Measurements from ENCODE around the gene SOBP. TPM values are rescaled to one million over a fixed set of nuclear protein-coding genes. Genes with fewer than 3 reads are reported as not detected.

Gene SOBP
- total RNA-seq, 3 donors from 2014 or later: 5.6 to 8.2 (median 7.0) TPM

- intact Hi-C loops (cut with DNase I; ENCODE audit: low total_unique reads): no loop called here
- no peaks in the 10 kb centered on the region for H3K36me3 ChIP-seq
- no peaks in the 10 kb centered on the region for H3K9me3 ChIP-seq
- no peak for DNase-seq (ENCODE audit: low spot score in 2 of 2)
- H3K4me3 ChIP-seq: no peak overlapping the region
- H3K27ac ChIP-seq: peak overlapping the region in 1 of 2 donors; percentile 52
- no peaks in the 10 kb centered on the region for H3K27me3 ChIP-seq
- H3K4me1 ChIP-seq: no peaks in the 10 kb centered on the region
- no peak for TF ChIP-seq POLR2A (IDR thresholded peaks at IDR 0.05)
- no peak for TF ChIP-seq POLR2AphosphoS5 (IDR thresholded peaks at IDR 0.05)
- TF ChIP-seq CTCF (IDR thresholded peaks at IDR 0.05): no peak
Measured at GRCh38 chr6:107691062-107691751, 201.3 kb downstream of the SOBP start.

- Histone ChIP-seq H3K4me3 (no peak overlapping the region), H3K27ac (no peak overlapping the region), H3K27me3 (no peaks in the 10 kb centered on the region), H3K36me3 (no peaks in the 10 kb centered on the region), H3K9me3 (no peaks in the 10 kb centered on the region), H3K4me1 (no peaks in the 10 kb centered on the region)
- TF ChIP-seq CTCF (IDR thresholded peaks at IDR 0.05): no peak
- TF ChIP-seq POLR2AphosphoS5 (IDR thresholded peaks at IDR 0.05): no peak
- TF ChIP-seq POLR2A (IDR thresholded peaks at IDR 0.05): no peak
- intact Hi-C loops (cut with DNase I; ENCODE audit: low total_unique reads): no loop called here
- no peak for DNase-seq (ENCODE audit: low spot score in 2 of 2)
Measured at GRCh38 chr6:107692351-107692750, 202.4 kb downstream of the SOBP start.

DNA sequence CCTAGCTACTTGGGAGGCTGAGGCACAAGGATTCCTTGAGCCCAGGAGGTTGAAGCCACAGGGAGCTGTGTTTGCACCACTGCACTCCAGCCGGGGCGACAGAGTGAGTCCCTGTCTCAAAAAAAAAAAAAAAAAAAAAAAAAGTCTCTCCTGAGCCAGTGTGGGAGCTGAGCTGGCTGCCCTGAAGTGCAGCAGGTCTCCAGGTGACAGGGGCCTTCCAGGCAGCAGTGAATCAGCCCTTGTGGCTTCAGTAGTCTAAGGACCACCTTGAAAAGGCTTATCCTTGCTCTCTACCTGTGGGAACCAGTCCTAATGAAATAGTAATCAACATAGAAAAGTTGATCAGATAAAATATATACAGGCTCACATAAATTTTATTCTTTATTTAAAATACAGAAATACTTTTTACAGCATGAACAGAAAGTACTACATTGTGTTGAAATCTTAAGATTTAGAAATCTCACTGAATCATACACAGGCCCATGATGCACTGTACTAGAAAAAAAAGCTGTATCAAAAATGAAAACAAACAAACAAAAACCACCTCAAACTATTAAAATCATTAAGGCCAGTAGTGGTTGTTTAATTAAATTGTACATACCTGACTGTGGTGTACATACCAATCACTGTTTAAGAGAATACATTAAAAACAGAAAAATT is 205.3 kb downstream of the SOBP start:
- Histone ChIP-seq H3K4me1 (no peaks in the 10 kb centered on the region), H3K36me3 (no peaks in the 10 kb centered on the region), H3K27ac (no peak overlapping the region), H3K9me3 (no peaks in the 10 kb centered on the region), H3K27me3 (no peaks in the 10 kb centered on the region), H3K4me3 (no peak overlapping the region)
- TF ChIP-seq POLR2AphosphoS5 (IDR thresholded peaks at IDR 0.05) (no peak), CTCF (IDR thresholded peaks at IDR 0.05) (no peak), POLR2A (IDR thresholded peaks at IDR 0.05) (no peak)
- intact Hi-C loops (cut with DNase I; ENCODE audit: low total_unique reads): no loop called here
- no peak for DNase-seq (ENCODE audit: low spot score in 2 of 2)

DNA sequence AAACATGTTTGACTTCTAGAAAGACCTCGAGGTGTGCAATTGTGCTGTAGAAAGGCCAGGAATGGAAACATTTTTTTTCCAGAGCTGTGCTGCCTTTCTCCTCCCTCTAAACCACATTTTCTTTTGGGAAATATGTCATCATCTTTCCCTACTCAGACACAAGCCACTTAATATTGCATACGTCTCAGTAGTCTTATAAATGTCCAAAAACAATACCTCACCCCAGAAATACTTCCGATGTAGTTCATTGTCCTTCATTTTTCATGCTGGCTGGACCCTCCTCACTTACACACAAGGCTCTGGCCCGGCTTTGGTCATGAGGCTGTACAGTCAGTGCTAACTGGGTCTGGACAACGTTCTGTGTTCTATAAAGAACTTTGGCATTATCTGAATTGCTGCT is 207.8 kb downstream of the SOBP start:
- no peak for DNase-seq (ENCODE audit: low spot score in 2 of 2)
- intact Hi-C loops (cut with DNase I; ENCODE audit: low total_unique reads): no loop called here
- Histone ChIP-seq H3K27me3 (no peaks in the 10 kb centered on the region), H3K4me1 (no peaks in the 10 kb centered on the region), H3K4me3 (no peak overlapping the region), H3K36me3 (no peaks in the 10 kb centered on the region), H3K27ac (peak overlapping the region in 1 of 2 donors; percentile 43), H3K9me3 (no peaks in the 10 kb centered on the region)
- TF ChIP-seq POLR2A (IDR thresholded peaks at IDR 0.05) (no peak), CTCF (IDR thresholded peaks at IDR 0.05) (no peak), POLR2AphosphoS5 (IDR thresholded peaks at IDR 0.05) (no peak)

GRCh38 chr6:107698146-107698545 is 208.2 kb downstream of the SOBP start:
- no peaks in the 10 kb centered on the region for H3K4me1 ChIP-seq
- DNase-seq (ENCODE audit: low spot score in 2 of 2): no peak
- TF ChIP-seq POLR2A (IDR thresholded peaks at IDR 0.05) (no peak), CTCF (IDR thresholded peaks at IDR 0.05) (no peak), POLR2AphosphoS5 (IDR thresholded peaks at IDR 0.05) (no peak)
- H3K9me3 ChIP-seq: no peaks in the 10 kb centered on the region
- no peak overlapping the region for H3K4me3 ChIP-seq
- no peaks in the 10 kb centered on the region for H3K36me3 ChIP-seq
- intact Hi-C loops (cut with DNase I; ENCODE audit: low total_unique reads): no loop called here
- peak overlapping the region in 1 of 2 donors; percentile 43 for H3K27ac ChIP-seq
- no peaks in the 10 kb centered on the region for H3K27me3 ChIP-seq

All from breast epithelium (tissue), 4 donors.